Central memory CD8-positive, alpha-beta T cell (primary cell): ENCODE results near the gene FBN2.

ENCODE experiments used
- ATAC-seq: fragments of 150-1000 bp; cut with Tn5 transposase; replicated peaks from 2 replicates; pipeline ENCODE4 v1.10.0; 2022; ENCODE audit warnings: mild to moderate bottlenecking, moderate FRiP score, moderate number of reproducible peaks; ENCODE audit not compliant: poor library complexity, severe bottlenecking; ENCODE audit errors: extremely low read depth
- DNase-seq, 2 donors: peaks; one replicate each; pipeline ENCODE4 v3.0.0; 2021; ENCODE audit warnings: low spot score in 2 of 2
- H3K27ac Mint-ChIP-seq: one replicate; pipeline ENCODE4 v1.8.0; 2022; ENCODE audit warnings: low read depth, mild to moderate bottlenecking, moderate library complexity, mixed read lengths
- H3K27me3 Mint-ChIP-seq: one replicate; pipeline ENCODE4 v1.8.0; 2022; ENCODE audit warnings: mixed read lengths
- H3K36me3 Mint-ChIP-seq: one replicate; pipeline ENCODE4 v1.8.0; 2022; ENCODE audit warnings: mild to moderate bottlenecking, moderate library complexity, mixed read lengths; ENCODE audit not compliant: insufficient read depth
- H3K4me1 Mint-ChIP-seq: one replicate; pipeline ENCODE4 v1.8.0; 2022; ENCODE audit warnings: mixed read lengths
- H3K4me3 Mint-ChIP-seq: one replicate; pipeline ENCODE4 v1.8.0; 2022; ENCODE audit warnings: mild to moderate bottlenecking, moderate library complexity, mixed read lengths
- H3K9me3 Mint-ChIP-seq: one replicate; pipeline ENCODE4 v1.8.0; 2022; ENCODE audit warnings: mixed read lengths

Gene FBN2

DNA sequence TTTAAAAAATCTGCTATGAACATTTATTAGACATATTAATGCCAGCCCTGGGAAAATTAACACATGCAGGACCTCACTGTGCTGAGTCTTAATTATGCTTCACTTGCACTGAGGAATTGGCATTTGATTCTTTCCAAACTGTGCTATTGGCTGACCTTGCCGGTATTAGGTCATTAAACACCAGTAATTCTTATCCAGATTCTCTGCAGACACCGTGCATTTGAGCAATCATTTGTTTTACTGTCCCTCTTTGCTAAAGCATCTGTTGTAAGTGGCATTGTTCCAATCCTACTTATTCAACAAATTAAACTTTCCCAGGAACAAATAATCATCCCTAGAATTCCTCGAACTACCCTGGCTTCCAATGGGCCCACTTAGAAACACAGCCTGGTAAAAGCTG, 309.5 kb downstream of the FBN2 start:
- DNase-seq (no peak), ATAC-seq (no peak)
- Mint-ChIP-seq H3K36me3 (no peaks in the 10 kb centered on the region), H3K4me1 (no peaks in the 10 kb centered on the region), H3K4me3 (no peak overlapping the region), H3K27ac (no peak overlapping the region), H3K9me3 (no peaks in the 10 kb centered on the region), H3K27me3 (no peaks in the 10 kb centered on the region)

DNA sequence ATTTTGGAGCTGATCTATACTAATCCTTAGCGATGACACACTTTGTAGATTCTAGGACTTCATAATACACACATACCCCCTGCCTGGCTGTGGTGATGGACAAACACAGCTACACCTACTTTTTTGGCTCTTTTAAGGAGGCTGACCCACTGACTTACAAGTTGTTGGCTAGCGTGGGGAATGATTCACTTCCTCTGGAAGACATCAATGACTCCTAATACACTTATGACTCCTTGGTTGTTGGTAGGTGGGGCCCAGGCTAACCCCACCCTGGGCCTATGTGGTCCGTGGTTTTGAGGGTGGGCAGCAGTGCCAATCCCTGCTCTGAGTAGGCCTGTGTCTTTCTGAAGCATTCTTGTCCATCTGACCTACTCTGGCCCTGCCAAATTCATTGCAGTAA, 310.0 kb downstream of the FBN2 start:
- DNase-seq: no peak
- Mint-ChIP-seq H3K27me3 (no peaks in the 10 kb centered on the region), H3K4me3 (no peak overlapping the region), H3K4me1 (no peaks in the 10 kb centered on the region), H3K36me3 (no peaks in the 10 kb centered on the region), H3K27ac (no peak overlapping the region), H3K9me3 (no peaks in the 10 kb centered on the region)
- no peak for ATAC-seq

DNA sequence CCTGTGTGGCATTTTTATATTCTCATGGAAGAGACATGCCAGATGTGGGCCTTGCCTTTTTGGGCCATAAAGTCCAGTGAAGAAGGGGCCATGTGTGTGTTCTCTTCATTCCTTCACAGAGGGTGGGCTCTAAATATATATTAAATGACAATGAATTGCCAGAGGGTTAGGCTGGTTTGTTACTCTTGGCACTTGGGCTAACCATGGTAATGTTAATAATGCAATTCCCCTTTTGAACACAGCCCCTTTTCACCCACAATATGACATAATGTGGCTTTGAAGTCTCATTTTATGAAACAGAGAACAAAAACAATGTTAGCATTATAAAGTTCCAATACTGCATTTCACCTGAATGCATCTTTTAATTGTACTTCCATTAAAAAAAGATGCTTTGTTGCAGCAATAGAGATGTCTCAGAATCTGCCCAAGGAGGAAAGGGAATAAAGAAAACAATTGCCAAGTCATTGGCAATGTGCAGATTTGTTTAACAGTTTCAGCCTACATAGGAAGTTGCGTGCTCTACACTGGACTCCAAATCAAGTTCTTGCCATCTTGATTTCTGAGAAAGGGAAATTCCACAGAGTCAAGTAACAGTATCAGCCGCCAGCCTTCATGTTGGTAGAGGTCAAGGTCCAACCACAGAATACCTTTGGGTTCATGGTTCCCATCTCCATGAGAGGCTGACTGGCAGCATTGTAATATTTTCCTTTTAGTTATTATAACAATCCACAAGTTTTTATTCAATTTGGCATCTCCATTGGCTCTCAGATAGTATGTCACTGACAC, 312.6 kb downstream of the FBN2 start:
- Mint-ChIP-seq H3K36me3 (no peaks in the 10 kb centered on the region), H3K4me1 (no peaks in the 10 kb centered on the region), H3K4me3 (no peak overlapping the region), H3K27me3 (no peaks in the 10 kb centered on the region), H3K9me3 (no peaks in the 10 kb centered on the region), H3K27ac (no peak overlapping the region)
- DNase-seq: no peak
- no peak for ATAC-seq

DNA sequence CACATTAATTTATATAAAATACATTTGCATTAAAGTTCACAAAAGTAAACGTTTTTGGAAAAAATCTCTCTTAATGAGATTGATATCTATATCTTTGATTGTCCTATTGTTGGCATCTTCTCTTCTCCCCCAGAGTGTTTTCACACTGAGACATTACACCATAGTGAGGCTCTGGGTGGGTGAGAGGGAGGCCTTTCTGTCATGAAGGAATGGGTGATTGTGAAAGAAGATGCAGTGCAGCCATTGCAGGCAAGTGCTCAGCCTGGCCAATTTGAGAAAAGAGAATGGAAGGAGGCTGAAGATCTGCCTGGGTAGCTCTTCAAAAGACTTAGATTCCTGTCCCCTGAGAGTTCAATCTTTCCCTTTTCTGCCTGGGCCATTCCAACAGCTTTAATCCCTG, 313.7 kb downstream of the FBN2 start:
- Mint-ChIP-seq H3K27ac (no peak overlapping the region), H3K27me3 (no peaks in the 10 kb centered on the region), H3K4me1 (no peaks in the 10 kb centered on the region), H3K36me3 (no peaks in the 10 kb centered on the region), H3K9me3 (no peaks in the 10 kb centered on the region), H3K4me3 (no peak overlapping the region)
- no peak for DNase-seq
- no peak for ATAC-seq

DNA sequence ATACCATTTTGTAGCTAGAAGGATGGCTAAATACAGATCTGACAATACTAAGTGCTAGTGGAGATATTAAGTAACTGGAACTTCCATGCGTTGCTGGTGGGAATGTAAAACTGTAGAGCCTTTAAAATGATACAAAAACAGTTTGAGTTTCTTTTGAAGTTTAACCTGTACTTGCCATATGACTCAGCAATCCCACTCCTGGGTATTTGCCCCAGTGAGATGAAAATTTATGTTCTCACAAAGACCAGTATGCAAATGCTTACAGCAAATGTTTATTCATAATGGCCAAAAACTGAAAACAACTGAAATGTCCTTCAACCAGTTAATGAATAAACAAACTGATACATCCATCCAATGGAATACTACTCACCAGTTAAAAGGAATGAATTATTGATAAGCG, 317.2 kb downstream of the FBN2 start:
- ATAC-seq (no peak), DNase-seq (no peak)
- no peak overlapping the region for H3K27ac Mint-ChIP-seq
- H3K36me3 Mint-ChIP-seq: peaks cover 1% of the 10 kb centered on the region
- no peaks in the 10 kb centered on the region for H3K27me3 Mint-ChIP-seq
- H3K4me3 Mint-ChIP-seq: no peak overlapping the region
- no peaks in the 10 kb centered on the region for H3K9me3 Mint-ChIP-seq
- no peaks in the 10 kb centered on the region for H3K4me1 Mint-ChIP-seq

DNA sequence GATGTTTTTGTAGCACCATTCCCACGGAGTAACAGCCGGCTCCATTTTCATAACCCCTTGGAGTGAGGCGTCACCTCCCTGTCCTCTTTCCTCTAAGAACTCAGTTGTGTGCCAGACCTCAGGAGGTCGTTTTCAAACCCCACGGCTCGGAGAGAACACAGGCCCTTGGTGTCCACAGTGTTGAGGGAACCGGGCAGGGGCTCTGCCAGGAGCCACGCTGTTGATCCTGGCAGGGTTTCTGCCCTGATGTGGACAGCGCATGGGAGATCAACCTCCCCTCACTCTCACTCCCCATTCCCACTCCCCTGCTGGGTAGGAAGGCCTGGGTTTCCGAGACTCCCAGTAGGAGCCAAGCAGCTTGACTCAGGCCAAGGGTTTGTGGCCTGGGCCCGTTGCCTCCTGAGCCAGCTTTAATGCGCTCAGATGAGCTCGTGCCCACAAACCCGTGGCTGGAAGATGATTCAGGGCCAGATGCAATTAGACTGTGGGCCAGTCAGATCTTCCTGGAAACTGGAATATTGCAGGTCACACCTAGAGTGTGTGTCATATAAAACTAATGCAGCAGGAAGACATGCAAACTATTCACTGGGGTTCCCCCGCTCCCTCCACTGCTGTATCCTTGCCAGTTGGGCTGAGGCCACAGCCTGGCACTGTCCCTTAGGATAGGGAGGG, 321.0 kb downstream of the FBN2 start:
- Mint-ChIP-seq H3K4me1 (no peaks in the 10 kb centered on the region), H3K9me3 (no peaks in the 10 kb centered on the region), H3K36me3 (peaks cover 1% of the 10 kb centered on the region), H3K4me3 (no peak overlapping the region), H3K27ac (no peak overlapping the region), H3K27me3 (no peaks in the 10 kb centered on the region)
- ATAC-seq (no peak), DNase-seq (no peak)

DNA sequence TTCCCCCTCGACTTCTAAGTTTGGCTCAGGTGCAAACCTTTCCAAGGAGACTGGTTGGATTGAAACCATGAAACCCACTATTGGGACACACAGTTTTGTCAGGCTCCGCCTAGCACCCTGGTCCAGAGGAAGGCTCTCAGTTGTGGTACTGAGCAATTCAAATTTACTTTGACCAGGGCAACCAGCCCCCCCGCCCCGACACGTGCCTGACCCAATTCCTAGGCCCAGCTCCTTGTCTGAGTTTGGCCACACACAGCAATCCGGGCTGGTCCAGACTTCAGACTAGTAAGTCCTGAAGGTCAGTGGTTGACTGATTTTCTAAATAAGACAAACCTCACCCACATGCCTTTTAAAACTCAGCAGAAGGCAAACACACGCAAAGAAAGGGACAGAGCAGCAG, 321.8 kb downstream of the FBN2 start:
- H3K4me3 Mint-ChIP-seq: no peak overlapping the region
- H3K27me3 Mint-ChIP-seq: no peaks in the 10 kb centered on the region
- peaks cover 1% of the 10 kb centered on the region for H3K36me3 Mint-ChIP-seq
- no peak for ATAC-seq
- no peaks in the 10 kb centered on the region for H3K9me3 Mint-ChIP-seq
- DNase-seq: no peak
- H3K27ac Mint-ChIP-seq: no peak overlapping the region
- H3K4me1 Mint-ChIP-seq: no peaks in the 10 kb centered on the region

DNA sequence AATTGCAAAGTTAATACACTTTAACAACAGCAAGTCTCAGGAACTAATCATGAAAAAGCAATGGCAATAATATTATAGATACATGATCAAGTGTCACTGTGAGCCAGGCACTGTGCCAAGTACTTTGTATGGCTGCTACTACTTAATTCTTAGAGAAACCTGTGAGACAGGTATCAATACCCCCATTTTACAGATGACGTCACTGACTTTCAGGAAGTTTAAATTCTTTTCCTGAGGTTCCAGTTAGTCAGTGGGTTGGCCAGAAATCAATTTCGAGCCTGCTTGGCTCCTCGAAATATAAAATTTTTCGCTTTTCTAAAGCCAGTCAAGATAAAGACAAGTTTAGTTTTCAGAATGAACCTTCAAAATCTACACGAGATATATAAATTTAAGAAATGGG, 324.2 kb downstream of the FBN2 start:
- DNase-seq: no peak
- peaks cover 5% of the 10 kb centered on the region for H3K27me3 Mint-ChIP-seq

DNA sequence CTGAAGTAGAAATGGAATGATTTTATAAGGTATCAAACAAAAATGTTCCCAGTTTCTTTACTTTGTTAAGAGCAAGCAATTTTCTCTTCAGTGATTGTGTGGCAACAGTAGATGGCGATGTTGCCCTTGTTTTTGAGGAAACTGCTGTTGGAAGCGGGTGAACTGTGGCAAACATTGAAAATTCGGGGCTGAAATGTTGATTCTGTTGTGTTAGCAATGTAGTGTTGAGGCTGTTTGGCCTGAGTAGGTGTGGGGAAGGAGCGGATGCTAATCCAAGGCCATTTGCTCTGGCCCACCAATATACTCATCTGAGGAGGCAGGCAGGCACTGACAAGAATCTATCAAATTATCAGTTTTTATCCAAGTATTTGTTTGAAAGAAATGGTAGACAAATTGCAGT, 324.7 kb downstream of the FBN2 start:
- peaks cover 1% of the 10 kb centered on the region for H3K36me3 Mint-ChIP-seq
- H3K27ac Mint-ChIP-seq: no peak overlapping the region
- H3K9me3 Mint-ChIP-seq: no peaks in the 10 kb centered on the region
- H3K27me3 Mint-ChIP-seq: peaks cover 10% of the 10 kb centered on the region
- no peak for DNase-seq
- no peak for ATAC-seq
- H3K4me1 Mint-ChIP-seq: no peaks in the 10 kb centered on the region
- no peak overlapping the region for H3K4me3 Mint-ChIP-seq

More for the DNA sequence above, 324.2 kb downstream of the FBN2 start:
- Mint-ChIP-seq H3K4me1 (no peaks in the 10 kb centered on the region), H3K27ac (no peak overlapping the region), H3K4me3 (no peak overlapping the region), H3K36me3 (peaks cover 1% of the 10 kb centered on the region), H3K9me3 (no peaks in the 10 kb centered on the region)
- ATAC-seq: no peak

DNA sequence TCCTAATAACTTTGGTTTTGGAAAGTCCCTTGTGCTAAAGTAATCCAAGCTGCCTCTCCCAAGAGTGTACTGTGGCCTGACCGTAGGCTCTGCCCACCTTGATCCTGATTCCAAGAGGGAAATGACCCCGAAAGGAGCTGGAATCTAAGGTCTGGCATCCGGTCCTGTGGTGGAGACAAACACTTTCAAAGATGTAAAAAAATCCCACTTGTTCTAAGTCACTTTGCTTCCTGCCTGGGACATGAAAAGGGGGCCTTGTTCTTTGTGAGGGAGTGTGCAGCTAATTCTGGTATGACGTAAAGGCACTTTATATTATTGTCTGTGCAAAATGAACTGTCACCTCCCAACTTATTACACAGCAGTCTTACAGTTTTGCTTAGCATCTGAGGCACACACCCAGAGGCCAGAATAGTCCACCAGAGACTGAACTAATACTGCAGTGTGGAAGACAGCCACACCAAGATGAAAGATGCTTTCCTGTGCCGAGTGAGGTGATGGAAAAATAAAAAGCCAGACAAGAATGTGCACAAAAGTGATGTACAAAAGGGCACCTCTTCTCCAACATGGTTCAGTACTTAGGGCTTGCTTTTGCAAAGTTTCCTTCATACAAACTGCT, 325.7 kb downstream of the FBN2 start:
- DNase-seq (no peak), ATAC-seq (no peak)
- H3K27ac Mint-ChIP-seq: no peak overlapping the region
- H3K4me3 Mint-ChIP-seq: no peak overlapping the region
- no peaks in the 10 kb centered on the region for H3K4me1 Mint-ChIP-seq
- no peaks in the 10 kb centered on the region for H3K9me3 Mint-ChIP-seq
- no peaks in the 10 kb centered on the region for H3K36me3 Mint-ChIP-seq
- peaks cover 10% of the 10 kb centered on the region for H3K27me3 Mint-ChIP-seq

DNA sequence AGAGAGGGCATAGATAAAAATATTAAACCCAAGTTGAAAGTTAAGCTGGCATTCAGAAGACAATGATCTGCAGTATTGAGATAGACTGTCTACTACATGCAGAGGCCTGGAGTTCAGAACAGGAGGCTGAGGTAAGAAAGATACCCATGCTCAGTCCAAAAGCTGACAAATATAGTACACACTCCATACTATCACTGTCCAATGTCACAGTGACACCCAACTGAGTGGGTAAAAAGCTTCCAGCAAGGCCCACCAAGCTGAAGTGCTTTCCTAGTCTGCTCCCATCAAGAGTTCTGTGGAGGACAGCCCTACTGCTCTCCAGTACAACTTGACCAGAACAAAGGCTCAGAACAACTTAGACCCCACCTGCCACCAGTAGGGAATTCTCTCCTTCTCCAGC, 329.6 kb downstream of the FBN2 start:
- peaks cover 18% of the 10 kb centered on the region for H3K27me3 Mint-ChIP-seq
- DNase-seq (no peak), ATAC-seq (no peak)
- no peaks in the 10 kb centered on the region for H3K36me3 Mint-ChIP-seq
- no peak overlapping the region for H3K4me3 Mint-ChIP-seq
- no peaks in the 10 kb centered on the region for H3K4me1 Mint-ChIP-seq
- no peaks in the 10 kb centered on the region for H3K9me3 Mint-ChIP-seq
- no peak overlapping the region for H3K27ac Mint-ChIP-seq
